Astrocyte (in vitro differentiated cells and primary cell): ENCODE data around the gene NME7. TPM values are rescaled to one million over a fixed set of nuclear protein-coding genes. Genes with fewer than 3 reads are reported as not detected.

Experiments used
- DNase-seq: peaks from one replicate; pipeline ENCODE4 v3.0.0-alpha.2; 2010; ENCODE audit warnings: low read depth
- FAIRE-seq: peaks from 2 replicates; lab custom pipeline; 2011; peaks lifted over from hg19 to GRCh38; lab: Jason Lieb, UNC
- H2AFZ ChIP-seq: 2 replicates; pipeline ENCODE4 v1.6.0; 2012; ENCODE audit warnings: low read depth, low read length, inconsistent platforms
- H3K27ac ChIP-seq: 2 replicates; pipeline ENCODE4 v1.5.1; 2011; ENCODE audit warnings: low read depth, low read length, inconsistent platforms
- H3K27me3 ChIP-seq: 2 replicates; pipeline ENCODE4 v1.6.0; 2011; ENCODE audit warnings: low read length, inconsistent platforms; ENCODE audit not compliant: insufficient read depth
- H3K36me3 ChIP-seq: 2 replicates; pipeline ENCODE4 v1.5.1; 2011; ENCODE audit warnings: low read length, inconsistent platforms; ENCODE audit not compliant: insufficient read depth
- H3K4me1 ChIP-seq: 2 replicates; pipeline ENCODE4 v1.5.1; 2011; ENCODE audit warnings: low read length, inconsistent platforms; ENCODE audit not compliant: insufficient read depth
- H3K4me2 ChIP-seq: 2 replicates; pipeline ENCODE4 v1.6.0; 2012; ENCODE audit warnings: low read length, inconsistent platforms
- H3K4me3 ChIP-seq: 2 replicates; pipeline ENCODE4 v1.5.1; 2011; ENCODE audit warnings: low read depth, mild to moderate bottlenecking, low read length, inconsistent platforms; ENCODE audit not compliant: insufficient read depth
- H3K79me2 ChIP-seq: 2 replicates; pipeline ENCODE4 v1.6.0; 2012; ENCODE audit warnings: mild to moderate bottlenecking, low read length, inconsistent platforms; ENCODE audit not compliant: insufficient read depth
- H3K9ac ChIP-seq: 2 replicates; pipeline ENCODE4 v1.6.0; 2012; ENCODE audit warnings: mild to moderate bottlenecking, low read length, inconsistent platforms
- H3K9me3 ChIP-seq: 2 replicates; pipeline ENCODE4 v1.5.1; 2012; ENCODE audit warnings: low read depth, mild to moderate bottlenecking, low read length, inconsistent platforms; ENCODE audit not compliant: insufficient read depth
- H4K20me1 ChIP-seq: 2 replicates; pipeline ENCODE4 v1.6.0; 2012; ENCODE audit warnings: low read length, inconsistent platforms; ENCODE audit not compliant: insufficient read depth
- H3K27ac Mint-ChIP-seq: one replicate; pipeline ENCODE4 v1.8.0; 2021; ENCODE audit warnings: mild to moderate bottlenecking, mixed read lengths; ENCODE audit not compliant: unreplicated experiment
- H3K27me3 Mint-ChIP-seq: one replicate; pipeline ENCODE4 v1.8.0; 2021; ENCODE audit warnings: low read depth, mixed read lengths; ENCODE audit not compliant: unreplicated experiment
- H3K36me3 Mint-ChIP-seq: one replicate; pipeline ENCODE4 v1.8.0; 2021; ENCODE audit warnings: low read depth, mixed read lengths; ENCODE audit not compliant: unreplicated experiment
- H3K4me1 Mint-ChIP-seq: one replicate; pipeline ENCODE4 v1.8.0; 2021; ENCODE audit warnings: low read depth, mixed read lengths; ENCODE audit not compliant: unreplicated experiment
- H3K4me3 Mint-ChIP-seq: one replicate; pipeline ENCODE4 v1.8.0; 2021; ENCODE audit warnings: mild to moderate bottlenecking, moderate library complexity, mixed read lengths; ENCODE audit not compliant: unreplicated experiment
- H3K9me3 Mint-ChIP-seq: one replicate; pipeline ENCODE4 v1.8.0; 2021; ENCODE audit warnings: mild to moderate bottlenecking, mixed read lengths; ENCODE audit not compliant: unreplicated experiment
- CTCF ChIP-seq: IDR thresholded peaks from 2 replicates; pipeline ENCODE4 v1.5.1; 2011; ENCODE audit warnings: low read depth, mild to moderate bottlenecking, inconsistent platforms, low read length, moderate library complexity; ENCODE audit not compliant: insufficient read depth
- EZH2 ChIP-seq: IDR thresholded peaks from 2 replicates; pipeline ENCODE4 v1.6.1; 2012; ENCODE audit warnings: mild to moderate bottlenecking, low read length, inconsistent platforms; ENCODE audit not compliant: insufficient read depth
- total RNA-seq: library from RNA; stranded (reverse); gene quantifications from 2 replicates; pipeline ENCODE4 v1.2.1, GENCODE V29; 2021

The NME7 gene
- total RNA-seq, 1 donor from 2014 or later = 21.2 TPM

- Mint-ChIP-seq H3K9me3 (peaks cover 1% of the 10 kb centered on the region), H3K4me1 (peaks cover 23% of the 10 kb centered on the region), H3K27me3 (peaks cover 4% of the 10 kb centered on the region), H3K4me3 (no peak overlapping the region), H3K36me3 (no peaks in the 10 kb centered on the region), H3K27ac (no peak overlapping the region)
- Histone ChIP-seq H3K79me2 (no peaks in the 10 kb centered on the region), H3K27ac (no peak overlapping the region), H3K9ac (no peak overlapping the region), H3K4me1 (peaks cover 15% of the 10 kb centered on the region), H3K4me2 (no peak overlapping the region), H3K4me3 (no peak overlapping the region), H4K20me1 (no peaks in the 10 kb centered on the region), H3K9me3 (no peaks in the 10 kb centered on the region), H2AFZ (no peak overlapping the region), H3K27me3 (peaks cover 12% of the 10 kb centered on the region), H3K36me3 (no peaks in the 10 kb centered on the region)
- TF ChIP-seq CTCF = no peak
- no peak for TF ChIP-seq EZH2
- no peak for FAIRE-seq
- no peak for DNase-seq
These were observed 267.4 kb downstream of the NME7 start for GRCh38 chr1:169100208-169100607.

- TF ChIP-seq CTCF (no peak), EZH2 (no peak)
- Mint-ChIP-seq H3K9me3 (peaks cover under 1% of the 10 kb centered on the region), H3K36me3 (no peaks in the 10 kb centered on the region), H3K27ac (no peak overlapping the region), H3K4me1 (peaks cover 23% of the 10 kb centered on the region), H3K27me3 (no peaks in the 10 kb centered on the region), H3K4me3 (no peak overlapping the region)
- no peaks in the 10 kb centered on the region for H4K20me1 ChIP-seq
- H3K27me3 ChIP-seq = peaks cover 6% of the 10 kb centered on the region
- peaks cover 15% of the 10 kb centered on the region for H3K4me1 ChIP-seq
- H3K4me3 ChIP-seq = no peak overlapping the region
- H2AFZ ChIP-seq = no peak overlapping the region
- no peak overlapping the region for H3K4me2 ChIP-seq
- H3K79me2 ChIP-seq = no peaks in the 10 kb centered on the region
- H3K27ac ChIP-seq = no peak overlapping the region
- FAIRE-seq = no peak
- no peak for DNase-seq
- H3K36me3 ChIP-seq = no peaks in the 10 kb centered on the region
- no peaks in the 10 kb centered on the region for H3K9me3 ChIP-seq
- no peak overlapping the region for H3K9ac ChIP-seq
These were observed 268.0 kb downstream of the NME7 start for GRCh38 chr1:169099561-169099960.

- no peak for DNase-seq
- no peaks in the 10 kb centered on the region for H3K9me3 Mint-ChIP-seq
- no peak overlapping the region for H3K4me3 Mint-ChIP-seq
- no peaks in the 10 kb centered on the region for H3K79me2 ChIP-seq
- peaks cover 15% of the 10 kb centered on the region for H3K4me1 ChIP-seq
- TF ChIP-seq EZH2 (no peak), CTCF (no peak)
- H4K20me1 ChIP-seq = no peaks in the 10 kb centered on the region
- no peak overlapping the region for H3K4me3 ChIP-seq
- no peaks in the 10 kb centered on the region for H3K36me3 Mint-ChIP-seq
- no peaks in the 10 kb centered on the region for H3K36me3 ChIP-seq
- no peak overlapping the region for H3K27ac ChIP-seq
- FAIRE-seq = no peak
- H3K27me3 ChIP-seq = no peaks in the 10 kb centered on the region
- no peak overlapping the region for H2AFZ ChIP-seq
- no peak overlapping the region for H3K4me2 ChIP-seq
- H3K9me3 ChIP-seq = no peaks in the 10 kb centered on the region
- no peaks in the 10 kb centered on the region for H3K27me3 Mint-ChIP-seq
- H3K4me1 Mint-ChIP-seq = peaks cover 23% of the 10 kb centered on the region
- H3K9ac ChIP-seq = no peak overlapping the region
- H3K27ac Mint-ChIP-seq = no peak overlapping the region
These were observed 269.2 kb downstream of the NME7 start for GRCh38 chr1:169098380-169098779.
